ENCODE data around the gene KIF18B.

The KIF18B gene

GRCh38 chr17:44918006-44918405, 29.6 kb downstream of the KIF18B start:
- no peak for DNase-seq

GRCh38 chr17:44917456-44917855, 30.1 kb downstream of the KIF18B start:
- DNase-seq = no peak

- no peak for DNase-seq
Measured at GRCh38 chr17:44916781-44917241, 30.8 kb downstream of the KIF18B start.

GRCh38 chr17:44915862-44916780, 31.5 kb downstream of the KIF18B start:
- no peak for DNase-seq

- no peak for DNase-seq
Measured at GRCh38 chr17:44915321-44915726, 32.2 kb downstream of the KIF18B start, which contains the start of gene GFAP. Gene GFAP, minus strand, starts transcription at chr17:44915500. Its CDS starts 14 bp downstream, at chr17:44915486.

GRCh38 chr17:44914698-44915271, 32.8 kb downstream of the KIF18B start:
- no peak for DNase-seq

GRCh38 chr17:44914148-44914547, 33.4 kb downstream of the KIF18B start:
- no peak for DNase-seq

GRCh38 chr17:44913676-44914075, 33.9 kb downstream of the KIF18B start:
- no peak for DNase-seq

- no peak for DNase-seq
Measured at GRCh38 chr17:44912763-44913544, 34.6 kb downstream of the KIF18B start.

- peak; percentile 17 for DNase-seq
Measured at GRCh38 chr17:44911133-44912001, 36.2 kb downstream of the KIF18B start.

GRCh38 chr17:44910231-44911106, 37.1 kb downstream of the KIF18B start:
- no peak for DNase-seq

- DNase-seq = no peak
Measured at GRCh38 chr17:44909681-44910144, 37.9 kb downstream of the KIF18B start.

- DNase-seq = no peak
Measured at GRCh38 chr17:44908761-44909326, 38.7 kb downstream of the KIF18B start.

- DNase-seq = no peak
Measured at GRCh38 chr17:44907729-44908470, 39.7 kb downstream of the KIF18B start.

- no peak for DNase-seq
Measured at GRCh38 chr17:44906763-44907728, 40.5 kb downstream of the KIF18B start.

GRCh38 chr17:44906010-44906646, 41.4 kb downstream of the KIF18B start:
- no peak for DNase-seq

- no peak for DNase-seq
Measured at GRCh38 chr17:44905006-44906000, 42.3 kb downstream of the KIF18B start.

All from T-helper 9 cell (primary cell).